ENCODE measurements around the gene KATNAL2. TPM values are rescaled to one million over a fixed set of nuclear protein-coding genes. Genes with fewer than 3 reads are reported as not detected.

Gene KATNAL2
- polyA plus RNA-seq, 3 donors: 0.35 to 0.36 TPM; not detected in 1

DNA sequence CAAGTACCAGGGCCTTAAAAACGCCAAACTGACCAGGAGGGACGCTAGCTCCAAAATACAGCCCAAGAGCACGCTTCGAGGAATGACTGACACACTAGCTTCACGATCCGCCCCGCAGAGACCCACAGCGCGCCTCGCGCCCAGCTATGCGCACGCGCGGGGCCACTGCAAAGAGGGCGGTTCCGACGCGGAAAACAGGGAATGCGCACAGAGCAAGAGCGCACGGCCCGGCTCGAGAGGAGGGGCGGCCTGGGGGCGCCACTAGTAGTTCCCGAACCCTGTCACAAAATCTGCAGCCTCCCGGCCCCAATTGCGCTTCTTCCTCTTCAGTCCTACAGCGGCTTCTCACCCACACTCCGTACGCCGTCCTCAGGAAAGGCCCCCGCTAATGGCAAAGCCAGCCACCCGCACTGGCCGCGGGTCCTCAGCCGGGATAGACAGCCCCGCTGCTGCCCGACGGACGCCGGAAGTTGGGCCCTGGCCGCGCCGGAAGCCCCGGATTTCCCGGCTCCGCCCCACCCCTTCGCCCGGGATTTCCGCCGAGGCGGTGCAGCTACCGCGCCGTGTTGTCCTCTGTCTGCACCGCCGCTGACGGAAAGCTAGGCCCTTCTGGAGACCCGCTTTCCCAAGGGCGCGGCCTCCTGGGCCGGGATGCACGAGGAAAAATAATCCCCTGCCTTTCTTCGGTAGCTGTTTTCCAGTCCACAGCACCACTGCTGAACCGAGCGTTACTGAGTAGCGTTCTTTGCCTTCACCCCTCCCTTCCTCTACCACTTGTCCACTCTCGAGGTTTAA, 232.8 kb downstream of the KATNAL2 start, which contains the start of gene HDHD2:
TSS of gene HDHD2 (minus strand) at position 472 of the 795 bp plus-strand sequence. CDS start 14,061 bp downstream, outside the sequence.
- intact Hi-C loops (cut with micrococcal nuclease): no loop called here
- peaks cover 31% of the 10 kb centered on the region for H3K4me1 Mint-ChIP-seq

DNA sequence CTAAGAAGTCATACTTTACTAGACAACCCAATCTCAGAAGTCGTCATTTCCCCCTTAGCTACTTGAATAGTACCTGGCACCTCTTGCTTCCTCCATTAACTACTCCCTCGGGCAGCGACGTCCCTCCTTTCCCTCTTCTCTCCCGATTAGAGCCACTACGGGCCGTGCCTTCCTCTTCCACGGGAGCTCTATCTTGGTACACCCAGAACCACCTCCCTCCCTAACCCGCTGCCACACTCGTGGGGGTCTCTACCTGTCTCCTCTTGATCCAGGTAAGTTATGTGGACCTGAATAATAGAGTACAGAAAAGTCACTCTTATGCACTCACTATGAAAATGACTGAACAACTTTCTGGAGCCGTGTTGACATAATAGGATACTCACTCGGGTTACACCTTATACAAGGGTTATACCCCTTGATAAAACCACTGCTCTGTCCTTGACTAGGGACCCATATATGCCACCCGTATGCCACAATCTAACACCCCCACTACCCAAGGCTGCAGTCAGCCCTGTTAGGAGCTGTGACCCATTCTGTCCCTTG, 233.5 kb downstream of the KATNAL2 start:
- WGBS (ENCODE audit: insufficient coverage): 13% methylated on average over 6 of the region's 13 CpGs
- no peaks in the 10 kb centered on the region for H3K27me3 ChIP-seq (ENCODE audit: control insufficient read depth in 2 of 2, insufficient read depth in 2 of 2, low read length in 2 of 2)
- peak overlapping the region; percentile 80 to 96 (median 88) for H3K4me3 ChIP-seq (replicated peaks in 1 of 3; ENCODE audit: low read depth in 2 of 3, low read length in 3 of 3)
- no peaks in the 10 kb centered on the region for H3K9me3 ChIP-seq (replicated peaks in 1 of 2; ENCODE audit: control insufficient read depth in 1 of 2, insufficient read depth in 1 of 2, low read length in 2 of 2)
- peaks cover 36% of the 10 kb centered on the region for H3K79me2 ChIP-seq (ENCODE audit: insufficient read depth, low read length)
- H3K27me3 Mint-ChIP-seq (ENCODE audit: low read depth in 3 of 3): no peaks in the 10 kb centered on the region
- H3K9ac ChIP-seq (ENCODE audit: insufficient read depth, low read length, poor library complexity, severe bottlenecking): peak overlapping the region; percentile 76
- H3K27ac ChIP-seq (ENCODE audit: low read depth in 1 of 2, low read length in 2 of 2): peak overlapping the region; percentile 65 to 76
- peaks cover 14 to 17% of the 10 kb centered on the region in 2 donors for H3K4me1 ChIP-seq (ENCODE audit: control insufficient read depth in 1 of 2, insufficient read depth in 2 of 2, low read length in 2 of 2)
- peaks cover 28% of the 10 kb centered on the region for H3K4me1 Mint-ChIP-seq
- H2AFZ ChIP-seq (ENCODE audit: insufficient read depth, low read depth, low read length, poor library complexity, severe bottlenecking): peak overlapping the region; percentile 86
- peaks cover 25% of the 10 kb centered on the region for H4K20me1 ChIP-seq (ENCODE audit: insufficient read depth, low read length)
- DNase-seq: peak in 2 of 3 donors; percentile 8 to 10
- intact Hi-C loops (cut with micrococcal nuclease): no loop called here
- TF ChIP-seq, protein P1, sequence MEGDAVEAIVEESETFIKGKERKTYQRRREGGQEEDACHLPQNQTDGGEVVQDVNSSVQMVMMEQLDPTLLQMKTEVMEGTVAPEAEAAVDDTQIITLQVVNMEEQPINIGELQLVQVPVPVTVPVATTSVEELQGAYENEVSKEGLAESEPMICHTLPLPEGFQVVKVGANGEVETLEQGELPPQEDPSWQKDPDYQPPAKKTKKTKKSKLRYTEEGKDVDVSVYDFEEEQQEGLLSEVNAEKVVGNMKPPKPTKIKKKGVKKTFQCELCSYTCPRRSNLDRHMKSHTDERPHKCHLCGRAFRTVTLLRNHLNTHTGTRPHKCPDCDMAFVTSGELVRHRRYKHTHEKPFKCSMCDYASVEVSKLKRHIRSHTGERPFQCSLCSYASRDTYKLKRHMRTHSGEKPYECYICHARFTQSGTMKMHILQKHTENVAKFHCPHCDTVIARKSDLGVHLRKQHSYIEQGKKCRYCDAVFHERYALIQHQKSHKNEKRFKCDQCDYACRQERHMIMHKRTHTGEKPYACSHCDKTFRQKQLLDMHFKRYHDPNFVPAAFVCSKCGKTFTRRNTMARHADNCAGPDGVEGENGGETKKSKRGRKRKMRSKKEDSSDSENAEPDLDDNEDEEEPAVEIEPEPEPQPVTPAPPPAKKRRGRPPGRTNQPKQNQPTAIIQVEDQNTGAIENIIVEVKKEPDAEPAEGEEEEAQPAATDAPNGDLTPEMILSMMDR (IDR thresholded peaks at IDR 0.05): no peak
- peaks cover 7 to 23% of the 10 kb centered on the region in 2 donors for H3K36me3 ChIP-seq (replicated peaks in 1 of 2; ENCODE audit: control insufficient read depth in 1 of 2, insufficient read depth in 2 of 2, low read length in 2 of 2)
- peak overlapping the region; percentile 87 to 97 (median 93) for H3K27ac Mint-ChIP-seq
- H3K9me3 Mint-ChIP-seq: no peaks in the 10 kb centered on the region
- H3K4me2 ChIP-seq (replicated peaks; ENCODE audit: extremely low read depth, low read length, poor library complexity, severe bottlenecking): peak overlapping the region; percentile 78
- peak overlapping the region; percentile 97 to 100 for H3K4me3 Mint-ChIP-seq
- peaks cover 26 to 29% of the 10 kb centered on the region in 2 donors for H3K36me3 Mint-ChIP-seq

More for the DNA sequence above, 232.8 kb downstream of the KATNAL2 start, which contains the start of gene HDHD2:
- no peaks in the 10 kb centered on the region for H3K27me3 Mint-ChIP-seq (ENCODE audit: low read depth in 3 of 3)
- H3K27ac Mint-ChIP-seq: peak within 1 kb of the TSS; percentile 87 to 97 (median 93)
- peak within 1 kb of the TSS; percentile 97 to 100 for H3K4me3 Mint-ChIP-seq
- peaks cover 40% of the 10 kb centered on the region for H3K79me2 ChIP-seq (ENCODE audit: insufficient read depth, low read length)
- peaks cover 4 to 17% of the 10 kb centered on the region in 2 donors for H3K36me3 ChIP-seq (replicated peaks in 1 of 2; ENCODE audit: control insufficient read depth in 1 of 2, insufficient read depth in 2 of 2, low read length in 2 of 2)
- H4K20me1 ChIP-seq (ENCODE audit: insufficient read depth, low read length): peaks cover 29% of the 10 kb centered on the region
- peak within 1 kb of the TSS; percentile 80 to 96 (median 88) for H3K4me3 ChIP-seq (replicated peaks in 1 of 3; ENCODE audit: low read depth in 2 of 3, low read length in 3 of 3)
- DNase-seq: peak; percentile 38 to 64 (median 48)
- peak within 1 kb of the TSS; percentile 65 to 76 for H3K27ac ChIP-seq (ENCODE audit: low read depth in 1 of 2, low read length in 2 of 2)
- 0% methylated on average over 70 of the region's 70 CpGs for WGBS (ENCODE audit: insufficient coverage)
- TF ChIP-seq, protein P1 (IDR thresholded peaks at IDR 0.05): no peak
- H3K36me3 Mint-ChIP-seq: peaks cover 20 to 23% of the 10 kb centered on the region in 2 donors
- H3K9ac ChIP-seq (ENCODE audit: insufficient read depth, low read length, poor library complexity, severe bottlenecking): peak within 1 kb of the TSS; percentile 76
- H3K4me1 ChIP-seq (ENCODE audit: control insufficient read depth in 1 of 2, insufficient read depth in 2 of 2, low read length in 2 of 2): peaks cover 14 to 17% of the 10 kb centered on the region in 2 donors
- H3K4me2 ChIP-seq (replicated peaks; ENCODE audit: extremely low read depth, low read length, poor library complexity, severe bottlenecking): peak within 1 kb of the TSS; percentile 78
- no peaks in the 10 kb centered on the region for H3K9me3 ChIP-seq (replicated peaks in 1 of 2; ENCODE audit: control insufficient read depth in 1 of 2, insufficient read depth in 1 of 2, low read length in 2 of 2)
- H3K27me3 ChIP-seq (ENCODE audit: control insufficient read depth in 2 of 2, insufficient read depth in 2 of 2, low read length in 2 of 2): no peaks in the 10 kb centered on the region
- peak within 1 kb of the TSS; percentile 86 for H2AFZ ChIP-seq (ENCODE audit: insufficient read depth, low read depth, low read length, poor library complexity, severe bottlenecking)
- no peaks in the 10 kb centered on the region for H3K9me3 Mint-ChIP-seq
